T-helper 2 cell treated with Interferon-gamma antibody and Interleukin-4, amounts not matched to agents 5 μg/mL and 100 μg/mL, for 36 hours (primary cell): ENCODE data around the gene FOXL2.
A peak's percentile ranks its signal among the peaks of the same experiment; 100 is the strongest.

ENCODE experiments used
- DNase-seq: peaks from one replicate; pipeline ENCODE4 v3.0.0; 2021; ENCODE audit warnings: low spot score
- H3K27ac Mint-ChIP-seq: one replicate; pipeline ENCODE4 v1.8.0; 2021; ENCODE audit warnings: mild to moderate bottlenecking, mixed read lengths
- H3K27me3 Mint-ChIP-seq: one replicate; pipeline ENCODE4 v1.8.0; 2021; ENCODE audit warnings: low read depth, mixed read lengths
- H3K36me3 Mint-ChIP-seq: one replicate; pipeline ENCODE4 v1.8.0; 2021; ENCODE audit warnings: low read depth, mixed read lengths
- H3K4me1 Mint-ChIP-seq: one replicate; pipeline ENCODE4 v1.8.0; 2021; ENCODE audit warnings: low read depth, mixed read lengths
- H3K4me3 Mint-ChIP-seq: one replicate; pipeline ENCODE4 v1.8.0; 2022; ENCODE audit warnings: mild to moderate bottlenecking, moderate library complexity, mixed read lengths
- H3K9me3 Mint-ChIP-seq: one replicate; pipeline ENCODE4 v1.8.0; 2021; ENCODE audit warnings: mixed read lengths

The FOXL2 gene

GRCh38 chr3:138941259-138941885, 5.6 kb downstream of the FOXL2 start:
- Mint-ChIP-seq H3K36me3 (peaks cover 5% of the 10 kb centered on the region), H3K4me1 (peaks cover 17% of the 10 kb centered on the region), H3K9me3 (no peaks in the 10 kb centered on the region), H3K4me3 (no peak overlapping the region), H3K27ac (no peak overlapping the region), H3K27me3 (peaks cover 91% of the 10 kb centered on the region)
- no peak for DNase-seq

GRCh38 chr3:138940446-138940845, 6.5 kb downstream of the FOXL2 start:
- no peak for DNase-seq
- no peak overlapping the region for H3K4me3 Mint-ChIP-seq
- H3K36me3 Mint-ChIP-seq = peaks cover 5% of the 10 kb centered on the region
- H3K4me1 Mint-ChIP-seq = peaks cover 22% of the 10 kb centered on the region
- H3K27me3 Mint-ChIP-seq = peaks cover 95% of the 10 kb centered on the region
- no peak overlapping the region for H3K27ac Mint-ChIP-seq
- H3K9me3 Mint-ChIP-seq = no peaks in the 10 kb centered on the region

- Mint-ChIP-seq H3K27me3 (peaks cover 94% of the 10 kb centered on the region), H3K36me3 (peaks cover 3% of the 10 kb centered on the region), H3K4me3 (no peak overlapping the region), H3K4me1 (peaks cover 16% of the 10 kb centered on the region), H3K27ac (no peak overlapping the region), H3K9me3 (no peaks in the 10 kb centered on the region)
- no peak for DNase-seq
These were observed 7.2 kb downstream of the FOXL2 start for GRCh38 chr3:138939561-138940241.

- H3K27me3 Mint-ChIP-seq = peaks cover 93% of the 10 kb centered on the region
- DNase-seq = no peak
- H3K4me3 Mint-ChIP-seq = no peak overlapping the region
- H3K36me3 Mint-ChIP-seq = peaks cover 3% of the 10 kb centered on the region
- H3K9me3 Mint-ChIP-seq = no peaks in the 10 kb centered on the region
- H3K4me1 Mint-ChIP-seq = peaks cover 11% of the 10 kb centered on the region
- no peak overlapping the region for H3K27ac Mint-ChIP-seq
These were observed 7.9 kb downstream of the FOXL2 start for GRCh38 chr3:138938877-138939560.

- Mint-ChIP-seq H3K9me3 (no peaks in the 10 kb centered on the region), H3K27me3 (peaks cover 91% of the 10 kb centered on the region), H3K4me1 (peaks cover 8% of the 10 kb centered on the region), H3K36me3 (no peaks in the 10 kb centered on the region), H3K4me3 (no peak overlapping the region), H3K27ac (no peak overlapping the region)
- DNase-seq = no peak
These were observed 8.7 kb downstream of the FOXL2 start for GRCh38 chr3:138938056-138938876.

GRCh38 chr3:138937690-138938055, 9.3 kb downstream of the FOXL2 start:
- H3K27me3 Mint-ChIP-seq = peaks cover 90% of the 10 kb centered on the region
- no peak overlapping the region for H3K27ac Mint-ChIP-seq
- H3K9me3 Mint-ChIP-seq = no peaks in the 10 kb centered on the region
- H3K4me3 Mint-ChIP-seq = no peak overlapping the region
- peaks cover 8% of the 10 kb centered on the region for H3K4me1 Mint-ChIP-seq
- no peak for DNase-seq
- no peaks in the 10 kb centered on the region for H3K36me3 Mint-ChIP-seq

- Mint-ChIP-seq H3K9me3 (no peaks in the 10 kb centered on the region), H3K27me3 (peaks cover 86% of the 10 kb centered on the region), H3K36me3 (no peaks in the 10 kb centered on the region), H3K4me1 (peaks cover 8% of the 10 kb centered on the region), H3K27ac (no peak overlapping the region), H3K4me3 (peak overlapping the region; percentile 71)
- no peak for DNase-seq
These were observed 9.9 kb downstream of the FOXL2 start for GRCh38 chr3:138936741-138937689.

GRCh38 chr3:138935863-138936740, 10.8 kb downstream of the FOXL2 start:
- Mint-ChIP-seq H3K4me1 (peaks cover 8% of the 10 kb centered on the region), H3K36me3 (no peaks in the 10 kb centered on the region), H3K27ac (no peak overlapping the region), H3K9me3 (no peaks in the 10 kb centered on the region), H3K4me3 (peak overlapping the region; percentile 71), H3K27me3 (peaks cover 79% of the 10 kb centered on the region)
- DNase-seq = peak; percentile 57

- Mint-ChIP-seq H3K27me3 (peaks cover 75% of the 10 kb centered on the region), H3K9me3 (no peaks in the 10 kb centered on the region), H3K27ac (no peak overlapping the region), H3K4me1 (peaks cover 8% of the 10 kb centered on the region), H3K4me3 (peak overlapping the region; percentile 71), H3K36me3 (no peaks in the 10 kb centered on the region)
- DNase-seq = no peak
These were observed 11.5 kb downstream of the FOXL2 start for GRCh38 chr3:138935505-138935862.

- no peaks in the 10 kb centered on the region for H3K9me3 Mint-ChIP-seq
- peaks cover 8% of the 10 kb centered on the region for H3K4me1 Mint-ChIP-seq
- no peaks in the 10 kb centered on the region for H3K36me3 Mint-ChIP-seq
- peaks cover 62% of the 10 kb centered on the region for H3K27me3 Mint-ChIP-seq
- DNase-seq = no peak
- no peak overlapping the region for H3K4me3 Mint-ChIP-seq
- H3K27ac Mint-ChIP-seq = no peak overlapping the region
These were observed 12.8 kb downstream of the FOXL2 start for GRCh38 chr3:138933981-138934691.

GRCh38 chr3:138933068-138933668, 13.8 kb downstream of the FOXL2 start:
- no peaks in the 10 kb centered on the region for H3K9me3 Mint-ChIP-seq
- H3K36me3 Mint-ChIP-seq = no peaks in the 10 kb centered on the region
- H3K27me3 Mint-ChIP-seq = peaks cover 52% of the 10 kb centered on the region
- DNase-seq = no peak
- H3K4me1 Mint-ChIP-seq = peaks cover 8% of the 10 kb centered on the region
- no peak overlapping the region for H3K27ac Mint-ChIP-seq
- H3K4me3 Mint-ChIP-seq = no peak overlapping the region
